ENCODE measurements around the gene NT5DC1. TPM values are rescaled to one million over a fixed set of nuclear protein-coding genes. Genes with fewer than 3 reads are reported as not detected.

Gene NT5DC1
- total RNA-seq, 4 donors from 2014 or later, result 7.4 to 12.9 (median 11.4) TPM

GRCh38 chr6:116059713-116060571 is 40.7 kb upstream of the NT5DC1 start:
- no peaks in the 10 kb centered on the region for H3K27me3 ChIP-seq
- 27% methylated on average over 13 of the region's 13 CpGs for WGBS
- peak overlapping the region; percentile 43 for H3K4me3 ChIP-seq

GRCh38 chr6:116060572-116061283 is 39.9 kb upstream of the NT5DC1 start, which contains the start of gene FRK:
Gene FRK, minus strand, starts transcription at chr6:116060891. Its CDS starts 580 bp downstream, at chr6:116060311.
- H3K9me3 ChIP-seq, result no peaks in the 10 kb centered on the region
- H3K36me3 ChIP-seq, result no peaks in the 10 kb centered on the region
- TF ChIP-seq CTCF (IDR thresholded peaks at IDR 0.05) (peak; percentile 7 to 23), POLR2A (IDR thresholded peaks at IDR 0.05) (no peak)
- DNase-seq (ENCODE audit: low spot score in 2 of 2), result no peak
- H3K27ac ChIP-seq, result peak within 1 kb of the TSS; percentile 74
- H3K4me3 ChIP-seq, result peak within 1 kb of the TSS; percentile 43
- H3K4me1 ChIP-seq, result peaks cover 22% of the 10 kb centered on the region
- WGBS, result 25% methylated on average over 7 of the region's 7 CpGs
- no peaks in the 10 kb centered on the region for H3K27me3 ChIP-seq

More at GRCh38 chr6:116059713-116060571, 40.7 kb upstream of the NT5DC1 start:
- TF ChIP-seq POLR2A (IDR thresholded peaks at IDR 0.05), result no peak
- TF ChIP-seq CTCF (IDR thresholded peaks at IDR 0.05), result no peak
- TF ChIP-seq EP300 (IDR thresholded peaks at IDR 0.05), result no peak
- TF ChIP-seq POLR2AphosphoS5 (IDR thresholded peaks at IDR 0.05), result no peak
- Histone ChIP-seq H3K27ac (peak overlapping the region; percentile 74), H3K9me3 (no peaks in the 10 kb centered on the region), H3K4me1 (peaks cover 22% of the 10 kb centered on the region), H3K36me3 (no peaks in the 10 kb centered on the region)
- DNase-seq (ENCODE audit: low spot score in 2 of 2), result no peak

DNA sequence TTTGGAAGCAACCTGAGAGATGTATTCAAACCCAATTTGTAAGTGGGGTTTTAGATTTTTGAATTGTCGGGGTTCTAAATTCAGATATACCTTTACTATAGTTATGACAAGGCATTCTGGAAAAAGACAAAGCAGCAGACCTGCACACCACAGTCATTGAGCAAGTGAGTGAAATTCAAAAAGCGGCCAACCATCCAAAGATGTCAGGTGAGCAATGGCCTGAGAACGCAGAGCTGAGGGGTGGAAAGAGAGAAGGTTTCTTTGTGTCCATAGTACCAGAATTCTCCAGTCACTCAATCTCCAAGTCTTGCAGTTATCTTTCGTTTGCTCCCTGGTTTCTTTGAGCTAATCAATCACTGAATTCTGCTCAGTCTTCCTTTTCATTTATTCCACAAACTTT is 38.2 kb upstream of the NT5DC1 start:
- TF ChIP-seq POLR2A (IDR thresholded peaks at IDR 0.05), result no peak
- TF ChIP-seq POLR2AphosphoS5 (IDR thresholded peaks at IDR 0.05), result no peak
- TF ChIP-seq EP300 (IDR thresholded peaks at IDR 0.05), result no peak
- no peak for TF ChIP-seq CTCF (IDR thresholded peaks at IDR 0.05)
- 92% methylated on average over 4 of the region's 4 CpGs for WGBS
- Histone ChIP-seq H3K36me3 (no peaks in the 10 kb centered on the region), H3K27ac (no peak overlapping the region), H3K4me1 (peaks cover 21% of the 10 kb centered on the region), H3K27me3 (no peaks in the 10 kb centered on the region), H3K9me3 (no peaks in the 10 kb centered on the region), H3K4me3 (no peak overlapping the region)
- no peak for DNase-seq (ENCODE audit: low spot score in 2 of 2)

DNA sequence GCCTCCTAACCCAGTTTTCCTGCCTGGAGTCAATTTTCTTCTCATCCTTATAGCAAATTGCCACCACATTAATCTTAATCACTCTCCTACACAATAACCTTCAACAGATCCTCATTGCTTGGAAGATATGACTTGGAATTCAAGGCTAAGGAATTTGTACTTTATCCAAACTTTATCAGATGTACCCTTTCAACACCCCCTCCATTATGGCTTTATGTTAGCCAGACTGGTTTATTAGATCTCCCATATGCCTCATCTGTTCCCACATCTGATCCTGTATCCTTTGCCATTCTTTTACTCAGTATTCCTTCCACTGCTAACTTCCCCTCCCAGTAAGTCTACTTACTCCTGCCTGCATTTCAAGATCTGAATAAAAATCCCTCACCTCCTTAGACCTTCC is 36.0 kb upstream of the NT5DC1 start:
- H3K27ac ChIP-seq, result no peak overlapping the region
- no peak overlapping the region for H3K4me3 ChIP-seq
- no peaks in the 10 kb centered on the region for H3K27me3 ChIP-seq
- no peaks in the 10 kb centered on the region for H3K9me3 ChIP-seq
- no peak for TF ChIP-seq CTCF (IDR thresholded peaks at IDR 0.05)
- no peak for TF ChIP-seq POLR2A (IDR thresholded peaks at IDR 0.05)
- TF ChIP-seq POLR2AphosphoS5 (IDR thresholded peaks at IDR 0.05), result no peak
- no peak for TF ChIP-seq EP300 (IDR thresholded peaks at IDR 0.05)
- peaks cover 11% of the 10 kb centered on the region for H3K4me1 ChIP-seq
- H3K36me3 ChIP-seq, result no peaks in the 10 kb centered on the region
- DNase-seq (ENCODE audit: low spot score in 2 of 2), result no peak

DNA sequence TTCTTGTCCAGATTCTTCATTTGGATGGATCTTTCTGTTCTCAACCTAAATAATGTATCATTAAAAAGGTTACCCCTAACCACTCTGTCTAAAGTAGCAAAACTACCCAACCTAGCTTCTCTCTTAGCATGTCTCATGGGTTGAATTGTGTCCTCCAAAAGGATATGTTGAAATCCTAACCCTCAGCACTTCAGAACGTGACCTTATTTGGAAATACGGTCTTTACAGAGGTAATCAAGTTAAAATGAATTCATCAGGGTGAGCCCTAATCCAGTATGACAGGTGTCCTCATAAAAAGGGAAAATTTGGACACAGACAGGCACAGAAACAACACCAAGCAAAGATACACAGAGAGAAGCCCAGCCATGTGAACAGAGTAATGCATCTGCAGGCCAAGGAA is 33.9 kb upstream of the NT5DC1 start:
- Histone ChIP-seq H3K36me3 (no peaks in the 10 kb centered on the region), H3K4me1 (no peaks in the 10 kb centered on the region), H3K27ac (no peak overlapping the region), H3K27me3 (no peaks in the 10 kb centered on the region), H3K4me3 (no peak overlapping the region), H3K9me3 (no peaks in the 10 kb centered on the region)
- DNase-seq (ENCODE audit: low spot score in 2 of 2), result no peak
- TF ChIP-seq EP300 (IDR thresholded peaks at IDR 0.05) (no peak), CTCF (IDR thresholded peaks at IDR 0.05) (no peak), POLR2A (IDR thresholded peaks at IDR 0.05) (no peak)
- WGBS, result 93% methylated on average over 2 of the region's 2 CpGs
